Measurements from ENCODE around the gene GRID2.

DNA sequence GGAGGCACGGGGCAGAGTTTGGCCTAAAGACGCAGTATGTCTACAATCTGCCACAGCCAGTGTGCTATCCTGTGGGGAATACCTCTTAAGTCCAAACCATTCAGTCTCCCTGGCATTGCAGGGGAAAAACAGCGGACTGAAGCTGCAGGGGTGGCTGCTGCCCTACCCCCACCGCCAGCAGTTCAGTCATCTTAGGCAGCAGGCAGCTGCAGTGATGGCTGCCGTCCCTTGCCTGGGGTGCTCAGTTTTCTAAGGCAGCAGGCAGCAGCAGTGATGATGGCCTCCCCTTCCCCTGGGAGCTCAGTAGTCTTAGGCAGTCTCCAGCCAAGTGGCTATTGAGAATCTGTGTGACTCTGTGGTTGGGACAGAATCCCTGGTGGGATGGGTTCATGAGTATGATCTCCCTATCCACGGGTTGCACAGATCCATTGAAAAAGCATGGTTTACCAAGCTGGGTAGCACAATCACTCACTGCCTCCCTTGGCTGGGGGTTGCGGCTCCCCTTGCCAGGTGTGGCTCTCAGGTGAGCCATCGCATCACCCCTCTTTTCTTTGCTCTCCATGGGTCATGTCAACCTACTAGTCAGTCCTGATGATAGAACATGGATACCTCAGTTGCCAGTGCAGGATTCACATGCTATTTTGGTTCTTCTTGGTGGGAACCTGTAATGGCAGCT, 48.9 kb upstream of the GRID2 start:
- TF ChIP-seq ARID2 (IDR thresholded peaks at IDR 0.05) (no peak), EZH2 (IDR thresholded peaks at IDR 0.05; ENCODE audit: borderline replicate concordance, low read depth, low read length) (no peak), ZNF830 (CRISPR knock-in tag; IDR thresholded peaks at IDR 0.05) (no peak), MAFK (IDR thresholded peaks at IDR 0.05; ENCODE audit: low read length) (no peak), ELF1 (tag; IDR thresholded peaks at IDR 0.05) (no peak), CREM (IDR thresholded peaks at IDR 0.05; ENCODE audit: low read depth) (no peak), BCL6 (CRISPR knock-in tag; IDR thresholded peaks at IDR 0.05) (no peak), MTA3 (IDR thresholded peaks at IDR 0.05; ENCODE audit: borderline replicate concordance) (no peak)
- TF ChIP-seq, protein P1, sequence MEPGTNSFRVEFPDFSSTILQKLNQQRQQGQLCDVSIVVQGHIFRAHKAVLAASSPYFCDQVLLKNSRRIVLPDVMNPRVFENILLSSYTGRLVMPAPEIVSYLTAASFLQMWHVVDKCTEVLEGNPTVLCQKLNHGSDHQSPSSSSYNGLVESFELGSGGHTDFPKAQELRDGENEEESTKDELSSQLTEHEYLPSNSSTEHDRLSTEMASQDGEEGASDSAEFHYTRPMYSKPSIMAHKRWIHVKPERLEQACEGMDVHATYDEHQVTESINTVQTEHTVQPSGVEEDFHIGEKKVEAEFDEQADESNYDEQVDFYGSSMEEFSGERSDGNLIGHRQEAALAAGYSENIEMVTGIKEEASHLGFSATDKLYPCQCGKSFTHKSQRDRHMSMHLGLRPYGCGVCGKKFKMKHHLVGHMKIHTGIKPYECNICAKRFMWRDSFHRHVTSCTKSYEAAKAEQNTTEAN (CRISPR knock-in tag; IDR thresholded peaks at IDR 0.05) = no peak
- TF ChIP-seq, protein P2, sequence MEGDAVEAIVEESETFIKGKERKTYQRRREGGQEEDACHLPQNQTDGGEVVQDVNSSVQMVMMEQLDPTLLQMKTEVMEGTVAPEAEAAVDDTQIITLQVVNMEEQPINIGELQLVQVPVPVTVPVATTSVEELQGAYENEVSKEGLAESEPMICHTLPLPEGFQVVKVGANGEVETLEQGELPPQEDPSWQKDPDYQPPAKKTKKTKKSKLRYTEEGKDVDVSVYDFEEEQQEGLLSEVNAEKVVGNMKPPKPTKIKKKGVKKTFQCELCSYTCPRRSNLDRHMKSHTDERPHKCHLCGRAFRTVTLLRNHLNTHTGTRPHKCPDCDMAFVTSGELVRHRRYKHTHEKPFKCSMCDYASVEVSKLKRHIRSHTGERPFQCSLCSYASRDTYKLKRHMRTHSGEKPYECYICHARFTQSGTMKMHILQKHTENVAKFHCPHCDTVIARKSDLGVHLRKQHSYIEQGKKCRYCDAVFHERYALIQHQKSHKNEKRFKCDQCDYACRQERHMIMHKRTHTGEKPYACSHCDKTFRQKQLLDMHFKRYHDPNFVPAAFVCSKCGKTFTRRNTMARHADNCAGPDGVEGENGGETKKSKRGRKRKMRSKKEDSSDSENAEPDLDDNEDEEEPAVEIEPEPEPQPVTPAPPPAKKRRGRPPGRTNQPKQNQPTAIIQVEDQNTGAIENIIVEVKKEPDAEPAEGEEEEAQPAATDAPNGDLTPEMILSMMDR (IDR thresholded peaks at IDR 0.05 in 2 of 3, conservative IDR thresholded peaks at IDR 0.05 in 1 of 3; ENCODE audit: insufficient read depth in 2 of 3, low read depth in 1 of 3, low read length in 3 of 3) = no peak
